ENCODE measurements around the gene MKRN2OS. TPM values are rescaled to one million over a fixed set of nuclear protein-coding genes. Genes with fewer than 3 reads are reported as not detected.
"Not testable (repeated sequence)": the region's sequence is repeated elsewhere in the genome, so short reads cannot be mapped to it uniquely, and the experiment has no call there.

Gene MKRN2OS
- polyA plus RNA-seq, 3 donors: 1.1 to 2.8 (median 1.4) TPM

DNA sequence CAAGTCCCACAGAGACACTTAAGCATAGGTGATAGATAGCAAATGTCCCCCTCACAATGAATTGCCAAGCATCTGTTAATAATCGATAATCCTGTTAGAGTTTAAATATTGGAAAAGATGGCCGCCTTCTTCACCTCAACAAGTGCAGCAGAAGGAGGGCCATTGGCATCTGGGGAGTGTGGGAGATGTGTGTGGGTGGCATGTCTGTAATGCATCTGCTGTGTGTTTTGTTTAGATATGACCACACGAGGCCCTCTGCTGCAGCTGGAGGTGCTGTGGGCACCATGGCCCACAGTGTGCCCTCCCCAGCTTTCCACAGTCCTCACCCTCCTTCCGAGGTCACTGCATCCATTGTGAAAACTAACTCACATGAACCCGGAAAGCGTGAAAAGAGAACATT lies 24.5 kb upstream of the MKRN2OS start:
- DNase-seq (ENCODE audit: extremely low read depth in 1 of 11, low read depth in 9 of 11, low spot score in 4 of 11): no peak

DNA sequence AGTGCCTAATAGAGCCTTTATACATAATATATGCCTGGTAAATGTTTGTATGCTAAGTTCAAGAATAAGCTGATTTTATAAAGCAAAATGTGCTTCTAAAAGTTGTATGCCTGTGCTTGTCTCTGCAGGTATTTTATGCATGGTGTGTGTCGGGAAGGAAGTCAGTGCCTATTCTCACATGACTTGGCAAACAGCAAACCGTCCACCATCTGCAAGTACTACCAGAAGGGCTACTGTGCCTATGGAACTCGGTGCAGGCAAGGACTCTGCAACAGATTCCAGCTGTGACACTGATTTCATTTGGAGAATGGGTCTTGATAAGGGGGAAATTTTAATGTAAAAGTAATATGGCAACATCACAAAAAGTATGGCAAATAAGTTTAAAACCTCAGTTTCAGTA lies 23.4 kb upstream of the MKRN2OS start:
- DNase-seq (ENCODE audit: extremely low read depth in 1 of 11, low read depth in 9 of 11, low spot score in 4 of 11): no peak

DNA sequence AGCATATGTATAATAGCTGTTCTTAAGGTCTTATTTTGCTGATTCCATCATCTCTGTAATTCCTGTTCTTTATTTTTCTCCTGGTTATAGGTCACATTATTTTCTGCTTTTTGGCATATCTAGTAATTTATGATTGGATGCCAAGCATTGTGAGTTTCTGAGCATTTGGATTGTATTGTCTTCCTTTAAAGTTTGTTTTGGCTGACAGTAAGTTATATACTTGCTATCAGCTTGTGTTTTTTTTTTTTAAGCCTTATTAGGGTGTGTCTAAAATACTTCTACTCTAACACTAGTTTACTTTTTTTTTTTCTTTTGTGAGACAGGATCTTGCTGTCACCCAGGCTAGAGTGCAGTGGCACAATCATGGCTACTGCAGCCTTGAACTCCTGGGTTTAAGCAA lies 21.7 kb upstream of the MKRN2OS start:
- DNase-seq (ENCODE audit: extremely low read depth in 1 of 11, low read depth in 9 of 11, low spot score in 4 of 11): no peak

DNA sequence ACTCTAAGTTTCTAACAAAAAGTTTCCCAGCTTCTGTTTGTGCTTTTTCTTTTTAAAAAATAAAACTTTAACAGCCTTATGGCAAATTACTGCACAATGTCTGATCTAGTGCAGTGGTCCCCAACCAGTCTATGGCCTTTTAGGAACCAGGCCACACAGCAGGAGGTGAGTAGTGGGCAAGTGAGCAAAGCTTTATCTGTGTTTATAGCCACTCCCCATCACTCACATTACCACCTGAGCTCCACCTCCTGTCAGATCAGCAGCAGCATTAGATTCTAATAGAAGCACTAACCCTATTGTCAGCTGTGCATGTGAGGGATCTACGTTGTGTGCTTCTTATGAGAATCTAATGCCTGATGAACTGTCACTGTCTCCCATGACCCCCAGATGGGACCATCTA lies 17.2 kb upstream of the MKRN2OS start:
- no peak for DNase-seq (ENCODE audit: extremely low read depth in 1 of 11, low read depth in 9 of 11, low spot score in 4 of 11)

DNA sequence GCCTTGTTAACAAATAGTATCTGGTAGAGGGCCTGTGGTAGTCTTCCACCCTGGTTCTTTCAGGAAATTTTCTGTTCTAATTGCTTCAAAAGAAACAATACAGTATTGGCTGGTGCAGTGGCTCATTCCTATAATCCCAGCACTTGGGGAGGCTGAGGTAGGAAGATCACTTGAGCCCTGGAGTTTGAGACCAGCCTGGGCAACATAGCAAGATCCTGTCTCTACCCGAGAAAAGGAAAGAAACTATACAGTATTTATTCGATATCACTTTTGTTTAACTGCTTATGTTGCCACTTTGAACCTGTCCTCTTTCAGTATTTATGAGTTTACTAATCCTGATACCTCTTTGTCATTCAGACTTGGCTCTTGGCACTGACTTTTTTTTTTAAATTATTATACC lies 16.1 kb upstream of the MKRN2OS start:
- no peak for DNase-seq (ENCODE audit: extremely low read depth in 1 of 11, low read depth in 9 of 11, low spot score in 4 of 11)

DNA sequence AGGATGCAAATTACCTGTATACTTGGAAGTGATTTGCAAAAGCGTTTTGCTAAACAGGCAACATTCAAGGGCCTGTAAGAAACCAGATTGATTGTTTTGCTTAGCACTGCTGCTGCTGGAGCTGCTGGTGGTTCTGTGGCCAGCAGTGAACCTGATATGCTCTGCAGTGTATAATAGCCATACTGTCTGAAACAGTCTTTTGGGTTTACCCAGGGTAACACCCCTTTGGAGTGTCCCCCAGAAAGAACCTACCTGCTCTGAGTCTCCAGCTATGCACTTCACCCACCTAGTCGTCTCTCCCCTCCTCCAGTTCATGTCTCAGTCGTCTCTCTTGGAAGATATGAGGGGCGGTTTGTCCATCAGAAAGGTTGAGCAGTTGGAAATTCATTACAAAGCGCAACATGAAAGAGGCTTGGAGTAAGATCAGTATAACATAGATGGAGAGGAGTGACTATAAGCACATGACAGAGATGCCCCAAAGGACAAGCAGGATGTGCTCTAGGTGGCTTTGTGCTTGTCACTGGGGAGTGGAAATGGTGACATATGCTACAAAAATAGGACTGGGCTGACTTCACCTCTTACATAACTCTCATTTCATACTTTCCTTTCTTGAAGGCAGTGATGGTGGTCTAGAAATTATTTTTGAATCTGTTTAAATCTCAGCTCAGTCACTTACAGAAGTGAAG lies 15.3 kb upstream of the MKRN2OS start:
- DNase-seq (ENCODE audit: extremely low read depth in 1 of 11, low read depth in 9 of 11, low spot score in 4 of 11): no peak

DNA sequence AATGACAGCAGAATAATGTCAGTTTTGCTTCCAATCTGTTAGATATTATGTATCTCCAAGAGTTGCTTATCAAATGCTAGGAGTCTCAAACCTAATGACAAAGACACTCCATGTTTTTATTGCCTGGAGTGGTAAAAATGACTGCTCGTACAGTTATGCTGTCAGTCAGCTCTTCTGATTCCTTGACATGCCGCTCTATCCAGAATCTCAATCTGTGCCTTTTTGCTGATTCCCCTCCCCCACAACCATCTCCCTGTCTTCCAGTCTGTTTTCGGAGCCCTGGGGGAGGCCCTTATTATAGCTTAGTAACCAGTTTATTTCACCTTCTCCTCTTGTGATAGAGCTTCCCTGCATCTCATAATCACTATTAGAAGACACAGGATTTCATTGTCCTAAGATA lies 14.2 kb upstream of the MKRN2OS start:
- no peak for DNase-seq (ENCODE audit: extremely low read depth in 1 of 11, low read depth in 9 of 11, low spot score in 4 of 11)

DNA sequence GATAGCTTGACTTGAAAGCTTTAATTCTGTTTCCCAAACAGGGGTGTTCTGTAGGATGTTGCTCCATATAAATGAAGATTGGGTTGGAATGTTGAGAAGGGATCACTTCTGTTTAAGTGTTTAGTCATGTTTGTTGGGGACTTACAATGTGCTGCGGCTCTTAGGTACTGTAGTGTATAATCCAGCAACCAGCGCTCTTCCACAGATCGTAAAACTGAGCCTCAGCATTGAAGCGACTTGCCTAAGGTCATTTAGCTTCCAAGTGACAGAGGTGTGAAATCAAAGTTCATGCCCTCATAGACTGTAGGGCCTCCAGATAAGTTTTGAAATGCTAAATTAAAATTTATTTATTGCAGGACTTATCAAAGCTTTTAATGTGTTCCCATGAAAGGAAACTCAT lies 13.4 kb upstream of the MKRN2OS start:
- DNase-seq (ENCODE audit: extremely low read depth in 1 of 11, low read depth in 9 of 11, low spot score in 4 of 11): no peak

DNA sequence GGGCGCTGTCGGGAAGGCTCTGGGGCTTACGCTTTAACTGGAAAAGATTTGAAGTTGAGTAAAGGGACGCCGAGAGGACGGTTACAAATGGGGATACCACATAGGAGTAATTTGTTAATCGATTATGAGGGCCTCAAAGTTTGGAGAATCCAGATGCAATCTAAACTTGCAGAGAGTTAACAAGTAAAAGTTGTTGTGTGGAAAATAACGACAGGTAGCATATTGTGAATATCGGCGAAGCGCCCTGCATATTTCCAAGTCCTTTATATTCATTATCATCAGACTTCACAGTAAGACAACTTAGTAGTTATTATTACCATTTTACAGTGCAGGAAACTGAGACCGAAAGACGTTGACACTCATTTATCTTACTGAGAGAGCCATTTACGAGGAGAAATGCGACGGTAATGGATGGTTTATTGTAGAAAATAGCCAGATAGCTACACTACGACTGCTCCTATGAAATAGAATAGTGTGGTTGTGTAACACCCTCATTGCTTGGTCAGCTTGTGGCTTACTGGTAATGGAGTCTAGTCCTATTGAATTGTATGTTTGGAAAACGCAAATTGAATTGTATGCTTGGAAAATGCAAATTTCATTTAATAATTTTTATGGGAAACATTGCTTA lies 12.3 kb upstream of the MKRN2OS start:
- DNase-seq (ENCODE audit: extremely low read depth in 1 of 11, low read depth in 9 of 11, low spot score in 4 of 11): peak in 1 of 11 donors; percentile 31

DNA sequence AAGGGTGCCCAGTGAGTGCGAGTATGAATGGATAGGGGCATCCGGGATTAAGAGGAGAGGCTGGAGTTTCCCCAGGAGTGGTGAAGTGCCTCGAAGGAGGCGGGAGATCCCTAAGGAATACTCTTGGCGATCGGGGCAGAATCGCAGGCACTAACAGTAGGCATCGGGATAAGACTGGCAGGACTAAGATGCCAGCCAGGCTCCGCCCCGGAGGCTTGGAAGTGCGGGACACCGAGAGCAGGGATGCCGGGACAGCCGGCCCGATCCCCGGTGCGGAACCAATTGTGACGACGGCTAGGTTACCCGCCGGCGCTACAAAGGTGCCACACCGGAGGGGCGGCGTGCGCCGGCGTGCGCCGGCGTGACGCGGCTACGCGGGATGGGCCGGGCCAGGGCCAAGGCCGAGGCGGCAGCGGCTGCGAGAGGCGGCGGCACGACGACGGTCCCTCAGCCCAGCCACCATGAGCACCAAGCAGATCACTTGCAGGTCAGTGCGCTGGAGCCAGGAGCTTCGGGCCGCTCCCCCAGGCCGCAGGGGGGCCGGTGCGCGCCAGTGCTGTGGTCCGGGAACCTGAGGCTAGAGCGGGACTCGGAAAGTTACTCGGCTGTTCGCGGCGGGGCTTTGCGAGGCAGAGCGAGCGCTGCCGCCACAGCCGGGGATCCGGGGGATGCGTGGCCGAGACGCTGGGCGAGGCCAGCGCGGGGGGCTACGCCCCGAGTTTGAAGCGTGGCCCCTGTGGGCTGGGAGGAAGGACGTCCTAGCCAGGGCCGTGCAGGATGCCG lies 11.6 kb upstream of the MKRN2OS start, which contains the start of gene MKRN2:
TSS of gene MKRN2 (plus strand) at position 398 of the 783 bp plus-strand sequence. CDS start at position 462, 64 bp downstream.
- peak; percentile 73 to 89 (median 86) for DNase-seq (ENCODE audit: extremely low read depth in 1 of 11, low read depth in 9 of 11, low spot score in 4 of 11)

DNA sequence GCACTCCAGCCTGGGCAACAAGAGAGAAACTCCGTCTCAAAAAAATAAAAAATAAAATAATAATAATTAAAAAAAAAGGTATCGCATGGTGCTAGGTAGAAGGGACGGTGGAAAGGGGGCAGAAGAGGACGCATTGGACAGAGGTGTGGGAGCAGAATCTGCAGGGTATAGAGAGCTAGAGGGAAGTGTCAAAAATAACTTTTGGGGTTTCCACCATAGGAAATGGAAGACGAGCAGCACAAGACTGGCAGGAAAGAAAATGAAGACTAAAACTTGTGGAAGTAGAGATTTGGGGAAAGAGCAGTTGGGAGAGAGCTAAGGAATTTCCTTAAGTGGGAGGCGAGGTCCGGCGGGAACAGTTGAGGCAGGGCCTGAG lies 11.0 kb upstream of the MKRN2OS start:
- no peak for DNase-seq (ENCODE audit: extremely low read depth in 1 of 11, low read depth in 9 of 11, low spot score in 4 of 11)

DNA sequence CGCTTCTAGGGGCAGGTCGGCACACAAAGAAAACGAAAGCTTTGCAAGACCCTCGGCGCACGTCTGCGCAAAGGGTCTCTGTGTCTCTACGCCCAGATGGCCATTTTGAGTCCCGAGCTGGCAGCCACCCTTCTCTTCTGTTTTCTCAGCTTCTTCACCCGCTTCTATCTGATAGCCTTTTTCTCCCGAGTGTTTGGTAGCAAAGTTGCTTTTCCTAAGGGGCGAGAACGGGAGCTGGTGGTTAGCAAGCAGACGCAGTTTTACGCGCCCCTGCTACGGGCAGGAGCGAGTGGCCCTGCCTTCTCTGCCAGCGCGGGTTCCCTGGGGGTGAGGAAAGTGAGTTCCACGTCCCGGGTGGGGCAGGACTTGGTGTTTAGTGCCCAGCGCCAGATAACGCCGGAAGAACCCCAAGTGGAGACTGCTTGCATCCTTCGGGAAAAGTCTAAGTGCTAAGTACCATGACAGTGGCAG lies 8.7 kb upstream of the MKRN2OS start:
- peak in 3 of 11 donors; percentile 18 to 42 (median 35) for DNase-seq (ENCODE audit: extremely low read depth in 1 of 11, low read depth in 9 of 11, low spot score in 4 of 11)

DNA sequence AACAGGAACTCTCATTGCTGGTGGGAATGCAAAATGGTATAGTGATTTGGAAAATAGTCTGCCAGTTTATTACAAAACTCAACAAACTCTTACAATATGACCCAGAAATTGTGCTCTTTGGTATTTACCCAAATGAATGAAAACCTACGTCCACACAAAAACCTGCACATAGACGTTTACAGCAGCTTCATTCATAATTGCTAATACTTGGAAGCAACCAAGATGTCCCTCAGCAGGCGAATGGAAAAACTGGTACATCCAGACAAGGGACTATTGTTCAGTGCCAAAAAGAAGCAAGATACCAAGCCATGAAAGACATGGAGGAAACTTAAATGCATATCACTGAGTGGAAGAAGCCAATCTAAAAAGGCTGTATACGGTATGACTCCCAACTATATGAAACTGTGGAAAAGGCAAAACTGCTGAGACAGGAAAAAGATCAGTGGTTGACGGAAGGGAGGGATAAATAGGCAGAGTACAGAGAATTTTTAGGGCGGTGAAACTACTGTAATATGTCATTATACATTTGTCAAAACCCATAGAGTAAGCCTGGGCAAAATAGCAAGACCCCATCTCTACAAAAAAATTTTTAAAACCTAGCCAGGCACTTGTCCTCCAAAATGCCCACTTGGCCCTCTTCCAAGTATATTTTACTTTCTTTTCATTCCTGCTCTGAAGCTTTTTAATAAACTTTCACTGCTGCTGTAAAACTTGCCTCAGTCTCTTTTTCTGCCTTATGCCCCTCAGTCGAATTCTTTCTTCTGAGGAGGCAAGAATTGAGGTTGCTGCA lies 4.9 kb upstream of the MKRN2OS start:
- DNase-seq (ENCODE audit: extremely low read depth in 1 of 11, low read depth in 9 of 11, low spot score in 4 of 11): no peak

DNA sequence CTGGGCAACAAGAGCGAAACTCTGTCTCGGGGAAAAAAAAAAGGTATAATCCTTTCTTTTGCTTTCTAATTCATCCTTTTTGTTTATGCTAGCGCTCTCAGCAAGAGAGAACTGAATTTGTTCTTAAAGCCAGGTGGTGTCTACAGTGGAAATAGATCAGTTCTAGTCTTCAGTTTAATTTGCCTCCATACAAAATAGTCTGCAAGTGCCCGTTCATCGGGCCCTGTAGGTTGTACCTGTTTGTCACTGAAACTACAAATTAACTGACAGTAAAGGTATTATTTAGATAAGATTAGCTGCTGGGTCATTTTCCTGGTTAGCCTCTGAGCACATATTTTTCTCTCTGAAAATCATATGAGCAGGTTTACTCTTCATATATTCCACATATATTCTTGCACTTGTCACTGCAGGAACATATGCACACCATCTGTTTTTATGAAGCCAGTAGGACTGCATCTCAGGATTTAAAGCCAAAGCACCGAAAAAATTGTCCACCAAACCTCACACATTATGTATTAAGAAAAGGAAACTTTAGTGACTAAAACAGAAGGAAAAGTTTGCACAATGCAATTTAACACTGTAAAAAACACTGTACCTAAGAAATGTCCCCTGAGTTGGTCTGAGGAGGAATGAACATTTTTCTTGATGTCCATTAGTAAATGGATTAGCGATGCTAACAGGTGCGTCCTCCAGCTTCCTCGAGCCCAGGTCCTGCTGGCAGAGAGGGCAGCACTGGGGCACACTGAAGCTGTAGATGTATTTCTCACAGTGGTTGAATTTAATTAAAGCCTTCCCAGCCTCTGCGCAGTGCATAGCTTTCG lies 437 bp downstream of the MKRN2OS start:
- no peak for DNase-seq (ENCODE audit: extremely low read depth in 1 of 11, low read depth in 9 of 11, low spot score in 4 of 11)

DNA sequence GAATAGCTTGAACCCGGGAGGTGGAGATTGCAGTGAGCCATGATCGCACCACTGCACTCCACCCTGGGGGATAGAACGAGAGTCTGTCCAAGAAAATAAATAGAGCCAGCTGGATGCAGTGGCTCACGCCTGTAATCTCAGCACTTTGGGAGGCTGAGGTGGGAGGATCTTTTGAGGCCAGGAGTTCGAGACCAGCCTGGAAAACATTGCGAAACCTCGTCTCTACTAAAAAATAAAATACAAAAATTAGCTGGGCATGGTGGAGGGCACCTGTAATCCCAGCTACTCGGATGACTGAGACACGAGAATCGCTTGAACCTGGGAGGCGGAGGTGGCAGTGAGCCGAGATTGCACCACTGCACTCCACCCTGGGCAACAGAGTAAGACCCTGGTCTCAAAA lies 1.8 kb downstream of the MKRN2OS start:
- DNase-seq (ENCODE audit: extremely low read depth in 1 of 11, low read depth in 9 of 11, low spot score in 4 of 11): not testable (repeated sequence)

DNA sequence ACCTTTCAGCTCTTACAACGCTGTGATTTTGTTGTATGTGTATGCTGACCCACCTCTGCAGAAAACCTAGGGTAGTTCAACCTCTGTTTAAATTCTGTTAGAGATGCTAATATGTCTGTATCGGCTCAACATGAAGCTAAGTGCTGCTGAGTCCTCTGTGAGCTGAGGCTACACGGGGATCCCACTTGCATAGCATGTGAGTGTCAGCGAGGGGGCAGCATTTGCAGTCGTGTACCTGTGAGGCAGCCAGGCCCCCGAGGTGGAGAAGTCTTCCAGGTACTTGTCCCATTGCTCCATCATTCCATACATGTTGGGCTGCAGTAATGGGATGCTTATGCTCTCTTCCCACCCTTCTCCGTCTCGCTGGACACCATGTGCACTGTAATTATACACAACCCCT lies 3.7 kb downstream of the MKRN2OS start:
- DNase-seq (ENCODE audit: extremely low read depth in 1 of 11, low read depth in 9 of 11, low spot score in 4 of 11): no peak

DNA sequence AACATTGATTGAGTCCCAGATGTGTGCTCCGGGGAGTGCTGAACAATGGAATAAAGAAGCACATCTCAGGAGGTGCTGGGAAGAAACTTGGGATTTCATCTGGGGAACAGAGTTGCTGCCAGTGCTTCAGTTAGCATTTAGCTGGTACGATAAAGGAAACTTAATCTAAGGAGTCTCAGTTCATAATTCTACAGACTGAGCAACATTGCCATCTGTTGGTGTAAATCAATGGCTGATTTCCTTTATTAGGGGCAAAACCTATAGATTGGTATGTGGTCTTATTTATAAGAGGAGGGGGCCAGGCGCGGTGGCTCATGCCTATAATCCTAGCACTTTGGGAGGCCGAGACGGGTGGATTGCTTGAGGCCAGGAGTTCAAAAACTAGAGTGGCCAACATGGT lies 8.9 kb downstream of the MKRN2OS start:
- DNase-seq (ENCODE audit: extremely low read depth in 1 of 11, low read depth in 9 of 11, low spot score in 4 of 11): no peak

DNA sequence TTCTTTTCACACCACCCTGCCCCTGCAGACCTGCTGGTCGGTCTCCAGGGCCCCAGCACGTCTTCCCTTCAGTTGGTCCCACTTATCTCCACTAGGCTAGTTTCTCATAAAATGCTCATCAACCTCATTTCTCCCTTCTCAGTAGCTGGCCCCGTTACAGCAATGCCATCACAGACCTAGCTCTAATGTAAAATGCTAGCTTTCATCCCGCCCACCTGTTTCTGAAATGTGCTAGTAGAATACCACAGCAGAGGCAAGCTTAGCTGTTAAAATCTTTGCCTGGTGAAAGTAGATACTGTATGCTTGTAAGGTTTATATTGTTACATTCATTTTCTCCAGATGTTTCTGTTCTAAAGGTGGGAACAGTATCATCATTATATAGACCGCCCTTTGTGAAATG lies 13.1 kb downstream of the MKRN2OS start:
- DNase-seq (ENCODE audit: extremely low read depth in 1 of 11, low read depth in 9 of 11, low spot score in 4 of 11): no peak

DNA sequence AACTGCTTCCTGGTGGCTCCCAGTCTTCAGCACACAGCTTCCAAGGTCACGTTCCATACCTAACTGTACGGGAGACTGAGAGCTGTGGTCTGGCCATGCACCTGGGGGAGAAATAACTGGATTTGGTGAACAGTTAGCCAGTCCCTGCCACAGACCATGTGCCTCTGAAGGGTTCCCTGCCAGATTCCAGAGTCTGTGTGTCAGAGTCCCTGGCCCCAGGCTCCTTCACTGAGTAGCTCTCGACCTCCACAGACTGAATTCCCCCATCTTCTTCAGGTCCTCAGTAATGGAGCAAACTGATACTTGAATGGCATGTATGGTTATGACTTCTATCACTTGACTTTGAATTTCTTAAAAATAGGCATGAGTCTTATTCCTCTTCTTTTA lies 17.5 kb downstream of the MKRN2OS start:
- DNase-seq (ENCODE audit: extremely low read depth in 1 of 11, low read depth in 9 of 11, low spot score in 4 of 11): no peak
